ENCODE results near the gene MBTPS1. TPM values are rescaled to one million over a fixed set of nuclear protein-coding genes. Genes with fewer than 3 reads are reported as not detected.

MBTPS1 gene
- total RNA-seq, 6 experiments from 2014 or later, result 34.5 to 45.6 (median 40.1) TPM

DNA sequence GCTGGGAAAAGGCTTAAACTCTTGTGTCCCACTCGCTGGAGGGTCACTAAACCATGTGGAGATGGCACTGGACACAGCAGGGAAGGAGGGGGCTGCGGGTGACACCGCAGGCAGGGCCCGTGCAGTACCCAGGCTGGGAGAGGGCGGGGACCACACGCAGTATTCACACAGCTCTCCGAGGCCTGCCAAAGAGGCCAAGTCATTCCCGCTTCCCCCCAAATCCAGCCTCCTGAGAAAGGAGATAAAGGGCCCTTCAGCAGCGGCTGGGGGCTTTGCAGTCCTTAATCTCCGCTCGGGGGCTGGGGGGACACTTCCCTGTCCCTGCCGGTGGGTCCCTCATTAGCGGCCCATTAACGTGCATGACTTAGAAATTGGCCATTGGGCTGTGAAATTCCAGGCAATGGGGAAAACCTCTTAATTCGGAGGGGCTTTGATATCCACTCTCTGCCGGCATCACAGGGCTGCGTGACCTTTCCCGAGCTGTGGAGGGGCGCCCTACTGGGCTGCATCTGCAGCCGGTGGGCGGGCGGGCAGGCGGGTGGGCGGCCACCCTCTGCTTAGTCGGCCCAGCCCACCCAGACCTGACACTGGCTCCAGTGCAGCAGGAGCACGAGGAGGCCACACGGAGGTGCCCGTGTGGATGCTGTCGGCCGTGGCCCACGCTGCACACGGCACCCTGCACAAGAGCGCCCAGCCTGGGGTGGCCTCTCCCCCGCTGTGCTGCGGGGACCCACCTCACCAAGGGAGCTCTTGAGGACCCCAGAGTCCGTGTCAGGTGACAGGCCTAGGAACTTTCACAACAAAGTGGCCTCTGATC is 71.5 kb downstream of the MBTPS1 start:
- Histone ChIP-seq H3K4me3 (no peak overlapping the region), H3K4me1 (no peaks in the 10 kb centered on the region), H3K27ac (no peak overlapping the region), H3K27me3 (no peaks in the 10 kb centered on the region), H3K9me3 (no peaks in the 10 kb centered on the region), H3K36me3 (no peaks in the 10 kb centered on the region)
- no CpG with 5 or more reads among the region's 36 CpGs for WGBS (ENCODE audit: insufficient coverage, low coverage, low lambda C conversion rate, missing lambda C conversion rate)
- TF ChIP-seq POLR2A (IDR thresholded peaks at IDR 0.05), result no peak
- no peak for TF ChIP-seq CTCF (IDR thresholded peaks at IDR 0.05)
- peak in 1 of 3 donors; percentile 45 for DNase-seq
- no peak for ATAC-seq
- intact Hi-C loops (cut with DNase I), result loop anchor here (10.0 kb wide), 2 partner anchors 120 to 220 kb away; no protein-coding TSS in a partner anchor

DNA sequence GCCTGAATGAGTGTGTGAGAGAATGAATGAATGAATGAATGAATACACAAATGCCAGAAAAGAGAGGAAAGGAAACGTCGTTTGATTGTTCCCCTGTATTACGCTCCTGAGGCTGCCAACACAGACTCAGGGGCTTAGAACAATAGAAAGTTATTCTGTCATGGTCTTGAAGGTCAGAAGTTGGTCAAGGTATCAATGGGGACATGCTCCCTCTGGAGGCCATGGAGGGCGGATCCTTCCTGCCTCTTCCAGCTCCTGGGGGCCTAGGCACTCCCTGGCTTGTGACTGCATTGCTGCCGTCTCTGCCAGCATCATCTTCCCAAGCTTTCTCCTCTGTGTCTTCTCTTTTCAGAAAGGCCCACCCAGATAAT is 72.6 kb downstream of the MBTPS1 start:
- intact Hi-C loops (cut with DNase I), result loop anchor here (10.0 kb wide), 2 partner anchors 119 to 219 kb away; no protein-coding TSS in a partner anchor
- no peaks in the 10 kb centered on the region for H3K27me3 ChIP-seq
- 27% methylated on average over 5 of the region's 5 CpGs for WGBS (ENCODE audit: insufficient coverage, low coverage, low lambda C conversion rate, missing lambda C conversion rate)
- no peaks in the 10 kb centered on the region for H3K36me3 ChIP-seq
- DNase-seq (peak in 1 of 3 donors; percentile 33), ATAC-seq (peak; percentile 20 to 66 (median 50))
- H3K27ac ChIP-seq, result no peak overlapping the region
- TF ChIP-seq CTCF (IDR thresholded peaks at IDR 0.05), result peak; percentile 20 to 42 (median 34)
- TF ChIP-seq POLR2A (IDR thresholded peaks at IDR 0.05), result no peak
- no peaks in the 10 kb centered on the region for H3K4me1 ChIP-seq
- H3K9me3 ChIP-seq, result no peaks in the 10 kb centered on the region
- no peak overlapping the region for H3K4me3 ChIP-seq

- Histone ChIP-seq H3K27ac (no peak overlapping the region), H3K27me3 (no peaks in the 10 kb centered on the region), H3K4me1 (no peaks in the 10 kb centered on the region), H3K4me3 (no peak overlapping the region), H3K9me3 (no peaks in the 10 kb centered on the region), H3K36me3 (no peaks in the 10 kb centered on the region)
- DNase-seq (peak in 1 of 3 donors; percentile 42), ATAC-seq (peak in 1 of 4 donors; percentile 9)
- TF ChIP-seq POLR2A (IDR thresholded peaks at IDR 0.05), result no peak
- no peak for TF ChIP-seq CTCF (IDR thresholded peaks at IDR 0.05)
- WGBS (ENCODE audit: insufficient coverage, low coverage, low lambda C conversion rate, missing lambda C conversion rate), result 22% methylated on average over 8 of the region's 18 CpGs
- intact Hi-C loops (cut with DNase I), result loop anchor here (10.0 kb wide), 2 partner anchors 119 to 219 kb away; no protein-coding TSS in a partner anchor
Observed at GRCh38 chr16:84043486-84044117, 73.1 kb downstream of the MBTPS1 start.

DNA sequence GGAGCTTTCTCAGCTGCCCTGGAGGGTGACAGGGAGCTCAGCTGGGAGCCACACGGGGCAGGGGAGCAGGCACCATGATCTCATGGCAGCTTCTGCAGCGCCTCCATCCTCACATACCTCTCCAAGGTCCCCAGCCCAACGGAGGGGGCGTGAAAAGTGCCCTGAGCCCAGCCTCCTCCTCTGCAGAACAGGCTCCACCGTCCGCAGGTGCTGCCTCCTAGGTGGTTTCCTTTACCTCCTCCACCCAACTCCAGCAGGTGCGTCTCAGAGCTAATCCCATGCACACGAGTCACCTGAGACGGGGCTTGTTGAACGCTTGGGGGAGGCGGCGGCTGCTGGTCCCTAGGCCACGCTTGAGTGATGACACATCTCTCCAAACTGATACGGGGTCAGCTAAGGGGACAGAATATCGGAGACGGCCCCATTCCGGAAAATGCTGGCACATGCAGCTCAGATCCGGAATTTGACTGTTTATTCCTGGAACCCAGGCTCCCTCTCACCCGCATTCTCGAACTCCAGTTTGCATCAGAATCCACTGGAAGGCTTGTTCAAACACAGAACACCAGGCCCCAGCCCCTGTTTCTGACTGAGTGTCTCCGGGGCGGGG is 73.8 kb downstream of the MBTPS1 start:
- no peaks in the 10 kb centered on the region for H3K4me1 ChIP-seq
- no peaks in the 10 kb centered on the region for H3K27me3 ChIP-seq
- H3K4me3 ChIP-seq, result no peak overlapping the region
- no peaks in the 10 kb centered on the region for H3K36me3 ChIP-seq
- peak in 1 of 3 donors; percentile 25 for DNase-seq
- H3K9me3 ChIP-seq, result no peaks in the 10 kb centered on the region
- intact Hi-C loops (cut with DNase I), result loop anchor here (10.0 kb wide), 2 partner anchors 118 to 218 kb away; no protein-coding TSS in a partner anchor
- ATAC-seq, result no peak
- WGBS (ENCODE audit: insufficient coverage, low coverage, low lambda C conversion rate, missing lambda C conversion rate), result 19% methylated on average over 3 of the region's 22 CpGs
- TF ChIP-seq POLR2A (IDR thresholded peaks at IDR 0.05) (no peak), CTCF (IDR thresholded peaks at IDR 0.05) (no peak)
- H3K27ac ChIP-seq, result no peak overlapping the region
